Thymus (tissue), 11 donors: Measurements from ENCODE around the gene MYO1C. TPM values are rescaled to one million over a fixed set of nuclear protein-coding genes. Genes with fewer than 3 reads are reported as not detected.
"Not testable (repeated sequence)": the region's sequence is repeated elsewhere in the genome, so short reads cannot be mapped to it uniquely, and the experiment has no call there.

Experiments used
- DNase-seq, 9 donors: peaks; one replicate each; pipeline ENCODE4 v3.0.0-alpha.2; 2013; ENCODE audit warnings: low spot score in 9 of 9, low read depth in 6 of 9, missing footprints in 1 of 9
- H3K27ac ChIP-seq, 2 donors: one replicate each; pipeline ENCODE4 v1.5.1; 2013; ENCODE audit warnings: control low read depth in 1 of 2, low read depth in 1 of 2, low read length in 1 of 2, mild to moderate bottlenecking in 1 of 2, moderate library complexity in 1 of 2
- H3K27me3 ChIP-seq, 2 donors: one replicate each; pipeline ENCODE4 v1.5.1; 2013; ENCODE audit warnings: low read length in 1 of 2; ENCODE audit not compliant: control insufficient read depth in 2 of 2, insufficient read depth in 1 of 2
- H3K36me3 ChIP-seq, 2 donors: one replicate each; pipeline ENCODE4 v1.5.1; 2013; ENCODE audit warnings: low read length in 1 of 2, mild to moderate bottlenecking in 1 of 2, moderate library complexity in 1 of 2; ENCODE audit not compliant: control insufficient read depth in 2 of 2, insufficient read depth in 2 of 2
- H3K4me1 ChIP-seq, 2 donors: one replicate each; pipeline ENCODE4 v1.5.1; 2013; ENCODE audit warnings: low read length in 2 of 2; ENCODE audit not compliant: control insufficient read depth in 2 of 2, insufficient read depth in 2 of 2
- H3K4me3 ChIP-seq, 2 donors: one replicate each; pipeline ENCODE4 v1.5.1; 2013; ENCODE audit warnings: low read length in 2 of 2, control low read depth in 1 of 2, mild to moderate bottlenecking in 1 of 2
- H3K9me3 ChIP-seq, 2 donors: one replicate each; pipeline ENCODE4 v1.5.1; 2013; ENCODE audit warnings: low read length in 1 of 2, mild to moderate bottlenecking in 1 of 2; ENCODE audit not compliant: control insufficient read depth in 2 of 2, insufficient read depth in 1 of 2
- WGBS: extraction: QIAGEN DNeasy Blood & Tissue Kit; methylation state at CpG from one replicate; pipeline ENCODE4 v1.1.7; 2013; 5-methylcytosine and 5-hydroxymethylcytosine counted together
- polyA plus RNA-seq: library from polyadenylated mRNA; stranded (reverse); fragments of 200-250 nt; gene quantifications from one replicate; pipeline ENCODE4 v1.2.3, GENCODE V29; 2013
- total RNA-seq: library from RNA; stranded (reverse); fragments of 120-200 nt; gene quantifications from one replicate; pipeline ENCODE4 v1.2.4, GENCODE V29; 2013
- donor health status: healthy.

MYO1C gene
- total and polyA plus RNA-seq, 2 donors, result 20.5 to 24.8 TPM

DNA sequence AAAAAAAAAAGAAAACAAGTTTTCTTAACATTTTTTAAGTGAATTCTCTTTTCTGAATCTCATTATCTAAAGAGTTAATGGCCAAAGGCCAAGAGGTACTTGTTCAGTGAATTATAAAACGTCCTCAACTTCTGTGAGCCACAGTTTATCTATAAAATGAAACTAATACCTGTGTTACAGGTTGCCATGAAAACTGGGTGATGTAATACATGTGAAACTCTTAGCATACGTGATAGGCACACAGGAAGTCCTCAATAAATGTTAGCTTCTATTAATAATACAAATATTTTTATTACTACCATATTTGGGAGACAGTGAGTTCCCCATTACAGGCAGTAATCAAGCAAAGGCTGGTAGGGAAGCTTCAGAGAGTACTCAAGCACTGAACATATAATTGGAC, 37.4 kb upstream of the MYO1C start:
- no peak overlapping the region for H3K27ac ChIP-seq
- H3K4me1 ChIP-seq, result peaks cover 0 to 6% of the 10 kb centered on the region in 2 donors
- DNase-seq, result no peak
- no peaks in the 10 kb centered on the region for H3K27me3 ChIP-seq
- H3K9me3 ChIP-seq, result no peaks in the 10 kb centered on the region
- whole genome bisulfite sequencing, result 91% methylated on average over 2 of the region's 2 CpGs
- peaks cover 40 to 47% of the 10 kb centered on the region in 2 donors for H3K36me3 ChIP-seq
- no peak overlapping the region for H3K4me3 ChIP-seq

DNA sequence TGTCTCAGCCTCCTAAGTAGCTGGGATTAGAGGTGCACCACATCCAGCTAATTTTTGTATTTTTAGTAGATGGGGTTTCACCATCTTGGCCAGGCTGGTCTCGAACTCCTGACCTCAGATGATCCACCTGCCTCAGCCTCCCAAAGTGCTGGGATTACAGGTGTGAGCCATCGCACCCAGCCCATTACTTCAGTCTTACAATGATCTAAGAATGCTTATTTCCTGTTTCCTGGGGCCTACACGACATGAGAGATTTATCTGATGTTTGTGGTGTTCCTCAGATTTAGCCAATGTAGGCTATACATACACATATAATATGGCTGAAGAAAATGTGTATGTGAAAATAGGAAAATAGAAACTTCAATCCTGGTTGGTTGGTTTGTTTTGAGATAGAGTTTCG, 34.4 kb upstream of the MYO1C start:
- not testable (repeated sequence) for H3K27ac ChIP-seq, H3K9me3 ChIP-seq, H3K4me1 ChIP-seq, H3K4me3 ChIP-seq, H3K27me3 ChIP-seq
- DNase-seq, result peak in 2 of 9 donors; percentile 36 to 53
- H3K36me3 ChIP-seq, result peaks cover 18 to 25% of the 10 kb centered on the region in 2 donors
- 51% methylated on average over 4 of the region's 4 CpGs for WGBS

DNA sequence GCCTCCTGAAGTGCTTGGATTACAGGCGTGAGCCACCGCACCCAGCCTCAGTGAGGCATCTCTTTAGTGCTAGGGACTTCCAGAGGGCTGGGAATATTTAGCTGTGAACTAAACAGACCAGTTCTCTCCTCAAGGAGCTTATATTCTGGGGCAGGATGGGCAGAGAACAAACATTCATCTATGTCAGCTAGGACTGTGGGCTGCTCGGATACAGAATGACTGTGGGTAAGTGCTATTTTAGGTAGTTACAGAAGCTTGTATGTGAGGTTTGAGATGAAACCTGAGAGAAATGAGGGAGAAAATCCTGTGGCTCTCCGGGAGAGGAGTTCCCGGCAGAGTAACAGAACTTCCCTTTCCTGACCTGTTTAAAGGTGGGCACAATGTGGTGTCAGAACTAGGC, 30.1 kb upstream of the MYO1C start:
- peaks cover 2 to 8% of the 10 kb centered on the region in 2 donors for H3K4me1 ChIP-seq
- H3K4me3 ChIP-seq, result no peak overlapping the region
- 98% methylated on average over 5 of the region's 5 CpGs for WGBS
- no peaks in the 10 kb centered on the region for H3K27me3 ChIP-seq
- H3K9me3 ChIP-seq, result no peaks in the 10 kb centered on the region
- no peak overlapping the region for H3K27ac ChIP-seq
- peaks cover 6 to 22% of the 10 kb centered on the region in 2 donors for H3K36me3 ChIP-seq
- no peak for DNase-seq

DNA sequence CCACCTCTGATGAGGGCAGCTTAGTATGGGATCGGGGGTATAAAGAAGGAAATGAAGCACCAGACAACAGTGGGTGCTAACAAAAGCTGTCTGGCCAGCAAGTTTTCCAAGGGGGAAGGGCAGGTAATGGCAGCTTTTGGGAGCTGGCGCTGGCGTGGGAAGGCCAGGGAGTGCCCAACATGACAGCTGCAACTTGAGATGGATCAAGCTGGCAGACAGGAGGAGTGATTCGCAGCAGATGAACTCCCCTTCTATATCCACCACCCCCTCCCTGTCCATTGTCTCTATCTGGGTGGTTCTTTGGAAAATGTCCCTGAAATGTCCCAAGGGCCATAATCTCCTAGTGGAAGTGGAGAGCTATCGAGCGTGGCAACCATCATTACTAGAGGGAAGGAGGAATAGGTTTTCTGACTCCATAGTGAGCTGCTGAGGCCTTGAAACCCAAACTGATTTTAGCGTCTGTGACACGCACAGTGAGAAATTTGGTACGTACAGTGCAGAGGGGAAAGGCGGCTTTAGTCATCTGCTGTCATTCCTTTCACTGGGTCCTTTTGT, 28.7 kb upstream of the MYO1C start:
- Histone ChIP-seq H3K4me3 (no peak overlapping the region), H3K27ac (no peak overlapping the region), H3K36me3 (peaks cover 6 to 21% of the 10 kb centered on the region in 2 donors), H3K9me3 (no peaks in the 10 kb centered on the region), H3K27me3 (no peaks in the 10 kb centered on the region), H3K4me1 (peaks cover 4 to 6% of the 10 kb centered on the region in 2 donors)
- no peak for DNase-seq
- 97% methylated on average over 10 of the region's 10 CpGs for WGBS

DNA sequence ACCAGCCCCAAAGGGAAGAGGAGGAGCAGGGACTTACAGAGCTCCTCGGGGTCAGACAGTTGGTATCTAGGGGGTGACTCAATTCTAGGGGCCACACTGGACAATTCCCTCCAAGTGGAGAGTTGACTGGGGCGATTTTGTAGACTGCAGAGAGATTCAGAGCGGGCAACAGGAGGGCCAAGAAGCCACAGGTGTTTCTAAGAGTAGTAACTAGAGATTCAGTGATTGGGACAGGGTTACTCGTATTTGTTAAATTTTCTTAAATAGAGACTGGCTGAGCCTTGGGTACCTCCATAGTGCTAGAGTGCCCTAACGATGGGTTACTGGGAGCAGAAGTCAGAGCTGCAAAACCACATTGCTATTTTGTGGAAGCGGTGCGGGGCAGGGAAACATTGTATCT, 27.2 kb upstream of the MYO1C start:
- WGBS, result 96% methylated on average over 7 of the region's 7 CpGs
- H3K36me3 ChIP-seq, result peaks cover 6 to 15% of the 10 kb centered on the region in 2 donors
- peaks cover 10 to 20% of the 10 kb centered on the region in 2 donors for H3K4me1 ChIP-seq
- H3K4me3 ChIP-seq, result no peak overlapping the region
- H3K9me3 ChIP-seq, result no peaks in the 10 kb centered on the region
- H3K27me3 ChIP-seq, result no peaks in the 10 kb centered on the region
- DNase-seq, result no peak
- no peak overlapping the region for H3K27ac ChIP-seq

DNA sequence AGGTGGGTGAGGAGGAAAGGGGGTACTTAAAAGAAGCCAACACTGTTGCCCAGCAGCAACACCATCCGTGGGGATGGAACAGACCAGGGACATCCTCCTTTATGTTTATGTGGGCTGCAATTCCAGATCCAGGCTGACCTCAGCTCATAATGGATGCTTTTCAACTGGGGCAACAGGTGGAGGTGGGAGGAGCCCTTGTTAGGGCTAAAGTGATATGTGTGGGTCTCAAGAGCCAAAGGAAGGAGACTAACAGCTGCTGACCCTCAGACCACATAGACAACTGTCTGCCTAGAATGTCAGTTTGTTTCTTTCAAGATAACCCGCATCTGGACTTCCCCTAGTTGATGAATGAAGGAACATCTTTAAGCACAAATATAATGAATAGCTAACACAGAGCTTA, 25.9 kb upstream of the MYO1C start:
- Histone ChIP-seq H3K27ac (no peak overlapping the region), H3K9me3 (no peaks in the 10 kb centered on the region), H3K4me1 (peaks cover 10 to 20% of the 10 kb centered on the region in 2 donors), H3K4me3 (no peak overlapping the region), H3K27me3 (no peaks in the 10 kb centered on the region), H3K36me3 (peaks cover 17 to 18% of the 10 kb centered on the region in 2 donors)
- DNase-seq, result no peak
- WGBS, result 71% methylated on average over 2 of the region's 2 CpGs

DNA sequence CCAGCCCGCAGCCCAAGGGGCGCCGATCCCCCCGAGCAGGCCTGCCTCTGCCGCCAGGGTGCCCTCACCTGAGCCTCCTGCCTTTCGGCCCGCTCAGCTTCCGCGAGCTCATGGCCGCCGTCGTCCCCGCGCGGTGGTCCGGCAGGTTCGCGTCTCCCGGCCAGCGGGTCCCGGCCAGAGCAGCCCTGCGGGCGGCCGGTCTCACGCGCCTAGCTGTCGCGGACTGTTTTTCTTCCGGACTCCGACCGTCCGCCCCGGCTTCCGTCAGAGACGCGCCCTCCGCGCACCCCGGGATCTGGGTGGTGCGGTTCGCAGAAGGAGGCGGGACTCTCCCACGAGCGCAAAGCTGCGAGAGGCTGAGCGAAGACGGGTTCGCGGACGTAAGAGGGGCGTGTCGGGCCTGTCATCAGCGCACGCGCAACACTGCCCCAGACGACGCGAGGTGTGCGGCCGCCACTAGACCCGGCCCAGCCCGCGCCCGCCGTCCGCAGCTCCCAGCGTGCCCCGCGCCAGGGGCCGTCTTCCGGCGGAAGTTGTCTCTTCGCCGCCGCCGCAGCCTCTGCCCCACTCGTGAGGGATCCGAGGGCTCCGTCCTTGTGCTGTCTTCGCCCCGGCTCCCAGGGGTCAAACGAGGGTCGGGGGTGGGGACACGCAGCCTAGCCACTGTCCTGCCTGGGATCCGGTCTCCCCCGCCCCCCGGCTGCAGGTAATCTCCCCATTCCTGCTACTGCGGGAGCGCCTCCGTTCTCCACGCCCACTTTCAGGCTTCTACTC, 24.1 kb upstream of the MYO1C start, which contains the start of gene INPP5K:
Gene INPP5K (minus strand): TSS at position 225 of the 774 bp plus-strand sequence. CDS start 113 bp downstream, at position 112.
- H3K27ac ChIP-seq, result peak within 1 kb of the TSS; percentile 87 to 91
- H3K36me3 ChIP-seq, result peaks cover 29% of the 10 kb centered on the region in 2 donors
- no peaks in the 10 kb centered on the region for H3K9me3 ChIP-seq
- peak within 1 kb of the TSS; percentile 77 to 83 for H3K4me3 ChIP-seq
- DNase-seq, result peak; percentile 91 to 99 (median 98)
- under 1% methylated on average over 91 of the region's 91 CpGs for WGBS
- H3K4me1 ChIP-seq, result peaks cover 10 to 29% of the 10 kb centered on the region in 2 donors
- no peaks in the 10 kb centered on the region for H3K27me3 ChIP-seq

DNA sequence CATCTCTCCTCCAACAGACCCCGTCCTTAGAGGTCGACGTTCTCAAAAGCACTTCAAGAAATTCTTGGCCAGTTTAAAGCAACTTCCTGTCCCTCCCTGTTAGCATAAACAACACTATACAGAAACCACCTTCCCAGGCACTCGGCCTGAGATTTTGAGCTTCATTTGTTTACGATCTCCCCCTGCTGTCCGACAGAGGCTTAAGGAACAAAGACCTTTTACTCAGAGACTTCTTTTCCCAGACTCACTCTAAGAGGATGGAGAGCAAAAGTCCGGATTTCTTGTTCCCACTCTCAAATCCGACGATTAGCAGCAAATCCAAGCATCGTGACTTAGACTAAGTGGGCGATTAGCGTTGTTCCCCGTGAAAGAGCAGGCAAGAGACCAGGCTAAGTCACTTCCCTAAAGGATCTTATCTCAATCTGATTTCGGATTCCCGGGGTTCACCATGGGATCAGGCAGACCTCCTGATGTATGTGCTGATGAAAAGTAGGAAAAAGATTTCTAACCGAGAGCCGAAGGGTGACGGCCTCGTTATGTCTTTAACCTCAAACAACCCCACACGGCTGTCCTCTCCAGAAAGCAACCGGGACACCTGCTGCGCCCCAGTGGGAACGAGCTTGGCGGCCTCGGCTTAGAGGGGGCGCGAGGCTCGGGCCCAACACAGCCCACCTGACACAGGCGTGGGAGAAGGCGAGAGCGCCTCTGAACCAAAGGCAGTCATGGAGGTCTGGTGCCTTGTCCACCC, 23.3 kb upstream of the MYO1C start:
- no peaks in the 10 kb centered on the region for H3K9me3 ChIP-seq
- under 1% methylated on average over 31 of the region's 31 CpGs for WGBS
- no peaks in the 10 kb centered on the region for H3K27me3 ChIP-seq
- DNase-seq, result peak in 8 of 9 donors; percentile 29 to 81 (median 58)
- H3K27ac ChIP-seq, result peak overlapping the region; percentile 87 to 91
- H3K4me1 ChIP-seq, result peaks cover 10 to 33% of the 10 kb centered on the region in 2 donors
- H3K36me3 ChIP-seq, result peaks cover 36% of the 10 kb centered on the region in 2 donors
- peak overlapping the region; percentile 77 to 83 for H3K4me3 ChIP-seq

DNA sequence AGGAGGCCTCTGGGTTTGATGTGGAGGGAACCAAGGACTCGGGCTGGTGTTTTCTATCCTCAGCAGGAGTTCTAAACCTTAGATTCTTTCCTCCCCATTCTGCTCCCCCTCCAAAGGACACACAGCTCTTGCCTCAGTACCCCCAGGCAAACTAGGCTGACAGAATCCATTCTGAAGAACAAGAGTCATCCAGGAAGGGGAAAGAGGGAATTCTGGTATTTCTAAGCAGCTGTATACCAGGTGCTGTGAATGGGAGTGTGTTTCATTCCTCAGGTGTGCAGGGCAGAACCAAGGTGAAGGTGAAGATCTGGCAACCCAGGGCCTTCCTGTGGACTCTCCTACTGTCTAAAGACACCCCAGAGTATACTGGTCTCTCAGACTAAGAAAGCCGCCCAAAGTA, 19.9 kb upstream of the MYO1C start:
- Histone ChIP-seq H3K9me3 (no peaks in the 10 kb centered on the region), H3K4me1 (peaks cover 5 to 29% of the 10 kb centered on the region in 2 donors)
- 94% methylated on average over 2 of the region's 2 CpGs for WGBS

More for the DNA sequence above, 19.9 kb upstream of the MYO1C start:
- Histone ChIP-seq H3K27me3 (no peaks in the 10 kb centered on the region), H3K4me3 (no peak overlapping the region), H3K27ac (peak overlapping the region in 1 of 2 donors; percentile 37), H3K36me3 (peaks cover 50 to 60% of the 10 kb centered on the region in 2 donors)
- no peak for DNase-seq
